ENCODE measurements around the gene PEAK1.

Gene PEAK1

DNA sequence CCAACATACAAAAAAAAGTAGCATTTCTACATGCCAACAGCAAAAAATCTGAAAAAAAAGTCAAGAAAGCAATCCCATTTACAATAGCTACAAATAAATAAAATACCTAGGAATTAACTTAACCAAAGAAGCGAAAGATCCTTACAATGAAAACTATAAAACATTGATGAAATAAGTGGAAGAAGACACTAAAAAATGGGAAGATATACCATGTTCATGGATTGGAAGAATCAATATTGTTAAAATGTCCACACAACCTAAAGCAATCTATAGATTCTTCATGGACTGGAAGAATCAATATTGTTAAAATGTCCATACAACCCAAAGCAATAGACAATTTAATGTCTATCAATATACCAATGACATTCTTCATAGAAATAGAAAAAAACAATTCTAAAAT lies 21.0 kb downstream of the PEAK1 start:
- no peak for TF ChIP-seq EZH2phosphoT487 (conservative IDR thresholded peaks at IDR 0.05; ENCODE audit: low read length)
- TF ChIP-seq, protein P1, sequence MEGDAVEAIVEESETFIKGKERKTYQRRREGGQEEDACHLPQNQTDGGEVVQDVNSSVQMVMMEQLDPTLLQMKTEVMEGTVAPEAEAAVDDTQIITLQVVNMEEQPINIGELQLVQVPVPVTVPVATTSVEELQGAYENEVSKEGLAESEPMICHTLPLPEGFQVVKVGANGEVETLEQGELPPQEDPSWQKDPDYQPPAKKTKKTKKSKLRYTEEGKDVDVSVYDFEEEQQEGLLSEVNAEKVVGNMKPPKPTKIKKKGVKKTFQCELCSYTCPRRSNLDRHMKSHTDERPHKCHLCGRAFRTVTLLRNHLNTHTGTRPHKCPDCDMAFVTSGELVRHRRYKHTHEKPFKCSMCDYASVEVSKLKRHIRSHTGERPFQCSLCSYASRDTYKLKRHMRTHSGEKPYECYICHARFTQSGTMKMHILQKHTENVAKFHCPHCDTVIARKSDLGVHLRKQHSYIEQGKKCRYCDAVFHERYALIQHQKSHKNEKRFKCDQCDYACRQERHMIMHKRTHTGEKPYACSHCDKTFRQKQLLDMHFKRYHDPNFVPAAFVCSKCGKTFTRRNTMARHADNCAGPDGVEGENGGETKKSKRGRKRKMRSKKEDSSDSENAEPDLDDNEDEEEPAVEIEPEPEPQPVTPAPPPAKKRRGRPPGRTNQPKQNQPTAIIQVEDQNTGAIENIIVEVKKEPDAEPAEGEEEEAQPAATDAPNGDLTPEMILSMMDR (IDR thresholded peaks at IDR 0.05; ENCODE audit: insufficient read depth, low read length, poor library complexity, severe bottlenecking), result no peak
- no peak overlapping the region for H2AFZ ChIP-seq (ENCODE audit: low read depth, low read length, severe bottlenecking)
- no peaks in the 10 kb centered on the region for H3K27me3 ChIP-seq (ENCODE audit: low read length)
- no peak overlapping the region for H3K9ac ChIP-seq (ENCODE audit: low read length)
- no peak overlapping the region for H3K4me3 ChIP-seq (ENCODE audit: insufficient read depth, low read length, poor library complexity, severe bottlenecking)
- peaks cover 12% of the 10 kb centered on the region; the same call in 1 of the 2 replicates for H3K9me3 ChIP-seq (ENCODE audit: insufficient read depth, low read length)
- H3K36me3 ChIP-seq (ENCODE audit: low read length), result peaks cover 10% of the 10 kb centered on the region; the same call in 1 of the 2 replicates
- peaks cover 9% of the 10 kb centered on the region; the same call in 1 of the 2 replicates for H4K20me1 ChIP-seq (ENCODE audit: low read depth, low read length)
- no peak overlapping the region for H3K27ac ChIP-seq (ENCODE audit: low read depth, low read length)
- H3K79me2 ChIP-seq (ENCODE audit: insufficient read depth, low read length), result no peaks in the 10 kb centered on the region
- H3F3A ChIP-seq (ENCODE audit: insufficient read depth), result no peaks in the 10 kb centered on the region
- H3K4me2 ChIP-seq (ENCODE audit: low read depth, low read length, poor library complexity, severe bottlenecking), result no peak overlapping the region
- no peaks in the 10 kb centered on the region for H3K9me2 ChIP-seq (replicated peaks; ENCODE audit: insufficient read depth, low read length)

DNA sequence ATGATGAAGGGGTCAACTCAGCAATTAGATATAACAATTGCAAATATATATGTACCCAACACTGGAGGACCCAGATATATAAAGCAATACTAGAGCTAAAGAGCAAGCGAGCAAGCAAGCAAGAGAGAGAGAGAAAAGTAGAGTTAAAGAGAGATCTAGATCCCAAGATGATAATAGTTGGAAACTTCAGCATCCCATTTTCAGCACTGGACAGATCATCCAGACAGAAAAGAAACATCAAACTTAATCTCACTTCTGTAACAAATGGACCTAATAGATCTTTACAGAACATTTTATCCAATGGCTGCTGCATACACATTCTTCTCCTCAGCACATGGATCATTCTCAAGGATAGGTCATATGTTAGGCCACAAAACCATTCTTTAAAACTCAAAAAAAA lies 23.2 kb downstream of the PEAK1 start:
- peaks cover 10% of the 10 kb centered on the region; the same call in 1 of the 2 replicates for H3K36me3 ChIP-seq (ENCODE audit: low read length)
- peaks cover 12% of the 10 kb centered on the region; the same call in 1 of the 2 replicates for H3K9me3 ChIP-seq (ENCODE audit: insufficient read depth, low read length)
- no peak overlapping the region for H3K27ac ChIP-seq (ENCODE audit: low read depth, low read length)
- peaks cover 4% of the 10 kb centered on the region for H4K20me1 ChIP-seq (ENCODE audit: low read depth, low read length)
- H3F3A ChIP-seq (ENCODE audit: insufficient read depth), result no peaks in the 10 kb centered on the region
- H3K9me2 ChIP-seq (replicated peaks; ENCODE audit: insufficient read depth, low read length), result no peaks in the 10 kb centered on the region
- no peak overlapping the region for H2AFZ ChIP-seq (ENCODE audit: low read depth, low read length, severe bottlenecking)
- H3K4me2 ChIP-seq (ENCODE audit: low read depth, low read length, poor library complexity, severe bottlenecking), result no peak overlapping the region
- no peaks in the 10 kb centered on the region for H3K27me3 ChIP-seq (ENCODE audit: low read length)
- no peaks in the 10 kb centered on the region for H3K79me2 ChIP-seq (ENCODE audit: insufficient read depth, low read length)
- no peak overlapping the region for H3K9ac ChIP-seq (ENCODE audit: low read length)
- TF ChIP-seq EZH2phosphoT487 (conservative IDR thresholded peaks at IDR 0.05; ENCODE audit: low read length), result no peak
- TF ChIP-seq, protein P1 (IDR thresholded peaks at IDR 0.05; ENCODE audit: insufficient read depth, low read length, poor library complexity, severe bottlenecking), result no peak
- H3K4me3 ChIP-seq (ENCODE audit: insufficient read depth, low read length, poor library complexity, severe bottlenecking), result no peak overlapping the region

DNA sequence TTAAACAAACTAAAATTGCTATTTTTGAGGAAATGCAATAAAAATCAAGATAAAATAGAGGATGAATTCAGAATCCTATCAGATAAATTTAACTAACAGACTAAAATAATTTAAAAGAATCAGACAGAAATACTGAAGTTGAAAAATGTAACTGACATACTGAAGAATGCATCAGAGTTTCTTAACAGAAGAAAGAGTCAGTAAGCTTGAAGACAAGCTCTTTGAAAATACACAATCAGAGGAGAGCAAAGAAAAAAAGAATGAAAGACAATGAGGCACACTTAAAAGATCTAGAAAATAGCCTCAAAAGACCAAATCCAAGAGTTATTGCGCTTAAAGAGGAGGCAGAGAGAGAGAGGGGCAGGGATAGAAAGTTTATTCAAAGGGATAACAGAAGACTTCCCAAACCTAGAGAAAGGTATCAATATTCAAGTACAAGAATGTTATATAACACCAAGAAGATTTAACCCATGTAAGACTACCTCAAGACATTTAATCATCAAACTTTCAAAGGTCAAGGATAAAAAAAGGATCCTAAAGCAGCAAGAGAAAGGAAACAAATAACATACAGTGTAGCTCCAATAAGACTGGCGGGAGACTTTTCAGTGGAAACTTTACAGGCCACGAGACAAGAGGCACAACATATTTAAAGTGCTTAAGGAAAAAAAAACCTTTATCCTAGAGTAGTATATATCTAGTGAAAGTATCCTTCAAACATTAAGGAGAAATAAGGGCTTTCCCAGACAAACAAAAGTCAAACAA lies 24.7 kb downstream of the PEAK1 start:
- H3K9ac ChIP-seq (ENCODE audit: low read length), result no peak overlapping the region
- TF ChIP-seq, protein P1 (IDR thresholded peaks at IDR 0.05; ENCODE audit: insufficient read depth, low read length, poor library complexity, severe bottlenecking), result no peak
- TF ChIP-seq EZH2phosphoT487 (conservative IDR thresholded peaks at IDR 0.05; ENCODE audit: low read length), result no peak
- peaks cover 10% of the 10 kb centered on the region; the same call in 1 of the 2 replicates for H3K36me3 ChIP-seq (ENCODE audit: low read length)
- no peak overlapping the region for H2AFZ ChIP-seq (ENCODE audit: low read depth, low read length, severe bottlenecking)
- H3K4me3 ChIP-seq (ENCODE audit: insufficient read depth, low read length, poor library complexity, severe bottlenecking), result no peak overlapping the region
- no peak overlapping the region for H3K27ac ChIP-seq (ENCODE audit: low read depth, low read length)
- no peaks in the 10 kb centered on the region for H3K9me2 ChIP-seq (replicated peaks; ENCODE audit: insufficient read depth, low read length)
- no peak overlapping the region for H3K4me2 ChIP-seq (ENCODE audit: low read depth, low read length, poor library complexity, severe bottlenecking)
- no peaks in the 10 kb centered on the region for H3K79me2 ChIP-seq (ENCODE audit: insufficient read depth, low read length)
- H3K27me3 ChIP-seq (ENCODE audit: low read length), result no peaks in the 10 kb centered on the region
- H3K9me3 ChIP-seq (ENCODE audit: insufficient read depth, low read length), result peaks cover 10% of the 10 kb centered on the region; the same call in 1 of the 2 replicates
- no peaks in the 10 kb centered on the region for H3F3A ChIP-seq (ENCODE audit: insufficient read depth)
- peaks cover 4% of the 10 kb centered on the region for H4K20me1 ChIP-seq (ENCODE audit: low read depth, low read length)

Measured in SU-DHL-6 (cell line).